Measurements from ENCODE around the gene SOX6.

The SOX6 gene

GRCh38 chr11:16317712-16318111 lies 38.6 kb downstream of the SOX6 start:
- H3K9me3 Mint-ChIP-seq = peaks cover 4% of the 10 kb centered on the region
- no peak for ATAC-seq

GRCh38 chr11:16313846-16314245 lies 42.5 kb downstream of the SOX6 start:
- Mint-ChIP-seq H3K4me3 (no peak overlapping the region), H3K36me3 (ENCODE audit: low read depth) (no peaks in the 10 kb centered on the region), H3K27me3 (no peaks in the 10 kb centered on the region), H3K27ac (no peak overlapping the region), H3K9me3 (no peaks in the 10 kb centered on the region), H3K4me1 (no peaks in the 10 kb centered on the region)
- ATAC-seq (no peak), DNase-seq (no peak)

More at GRCh38 chr11:16317712-16318111, 38.6 kb downstream of the SOX6 start:
- Mint-ChIP-seq H3K36me3 (ENCODE audit: low read depth) (no peaks in the 10 kb centered on the region), H3K27me3 (no peaks in the 10 kb centered on the region), H3K4me1 (no peaks in the 10 kb centered on the region), H3K4me3 (no peak overlapping the region), H3K27ac (no peak overlapping the region)
- no peak for DNase-seq

GRCh38 chr11:16312233-16312765 lies 44.0 kb downstream of the SOX6 start:
- no peak for ATAC-seq
- Mint-ChIP-seq H3K4me3 (no peak overlapping the region), H3K9me3 (no peaks in the 10 kb centered on the region), H3K36me3 (ENCODE audit: low read depth) (no peaks in the 10 kb centered on the region), H3K27me3 (no peaks in the 10 kb centered on the region), H3K27ac (no peak overlapping the region), H3K4me1 (no peaks in the 10 kb centered on the region)
- no peak for DNase-seq

GRCh38 chr11:16311831-16312230 lies 44.5 kb downstream of the SOX6 start:
- H3K4me1 Mint-ChIP-seq = no peaks in the 10 kb centered on the region
- H3K36me3 Mint-ChIP-seq (ENCODE audit: low read depth) = no peaks in the 10 kb centered on the region
- no peaks in the 10 kb centered on the region for H3K27me3 Mint-ChIP-seq
- no peaks in the 10 kb centered on the region for H3K9me3 Mint-ChIP-seq
- ATAC-seq (no peak), DNase-seq (no peak)
- H3K27ac Mint-ChIP-seq = no peak overlapping the region
- no peak overlapping the region for H3K4me3 Mint-ChIP-seq

GRCh38 chr11:16310943-16311342 lies 45.4 kb downstream of the SOX6 start:
- DNase-seq (no peak), ATAC-seq (no peak)
- no peak overlapping the region for H3K4me3 Mint-ChIP-seq
- H3K4me1 Mint-ChIP-seq = no peaks in the 10 kb centered on the region
- H3K27ac Mint-ChIP-seq = no peak overlapping the region
- H3K36me3 Mint-ChIP-seq (ENCODE audit: low read depth) = no peaks in the 10 kb centered on the region
- peaks cover 4% of the 10 kb centered on the region for H3K9me3 Mint-ChIP-seq
- no peaks in the 10 kb centered on the region for H3K27me3 Mint-ChIP-seq

- DNase-seq = no peak
- ATAC-seq = no peak
These were observed 47.1 kb downstream of the SOX6 start for GRCh38 chr11:16309226-16309625.

GRCh38 chr11:16301462-16301861 lies 54.9 kb downstream of the SOX6 start:
- Mint-ChIP-seq H3K27me3 (no peaks in the 10 kb centered on the region), H3K36me3 (ENCODE audit: low read depth) (no peaks in the 10 kb centered on the region), H3K9me3 (peaks cover 10% of the 10 kb centered on the region), H3K4me1 (no peaks in the 10 kb centered on the region), H3K4me3 (no peak overlapping the region), H3K27ac (no peak overlapping the region)
- DNase-seq = no peak
- no peak for ATAC-seq

More at GRCh38 chr11:16309226-16309625, 47.1 kb downstream of the SOX6 start:
- H3K9me3 Mint-ChIP-seq = peaks cover 4% of the 10 kb centered on the region
- no peaks in the 10 kb centered on the region for H3K27me3 Mint-ChIP-seq
- H3K4me1 Mint-ChIP-seq = no peaks in the 10 kb centered on the region
- no peaks in the 10 kb centered on the region for H3K36me3 Mint-ChIP-seq (ENCODE audit: low read depth)
- no peak overlapping the region for H3K27ac Mint-ChIP-seq
- no peak overlapping the region for H3K4me3 Mint-ChIP-seq

GRCh38 chr11:16299884-16300782 lies 56.2 kb downstream of the SOX6 start:
- ATAC-seq (no peak), DNase-seq (no peak)
- no peaks in the 10 kb centered on the region for H3K36me3 Mint-ChIP-seq (ENCODE audit: low read depth)
- no peak overlapping the region for H3K4me3 Mint-ChIP-seq
- H3K9me3 Mint-ChIP-seq = peaks cover 6% of the 10 kb centered on the region
- no peaks in the 10 kb centered on the region for H3K27me3 Mint-ChIP-seq
- H3K27ac Mint-ChIP-seq = no peak overlapping the region
- no peaks in the 10 kb centered on the region for H3K4me1 Mint-ChIP-seq

- Mint-ChIP-seq H3K4me3 (no peak overlapping the region), H3K27me3 (no peaks in the 10 kb centered on the region), H3K4me1 (no peaks in the 10 kb centered on the region), H3K9me3 (peaks cover 6% of the 10 kb centered on the region), H3K27ac (no peak overlapping the region), H3K36me3 (ENCODE audit: low read depth) (no peaks in the 10 kb centered on the region)
- DNase-seq (no peak), ATAC-seq (no peak)
These were observed 57.0 kb downstream of the SOX6 start for GRCh38 chr11:16299390-16299789.

GRCh38 chr11:16297332-16297731 lies 59.0 kb downstream of the SOX6 start:
- DNase-seq (no peak), ATAC-seq (no peak)
- Mint-ChIP-seq H3K4me1 (no peaks in the 10 kb centered on the region), H3K36me3 (ENCODE audit: low read depth) (no peaks in the 10 kb centered on the region), H3K27me3 (no peaks in the 10 kb centered on the region), H3K4me3 (no peak overlapping the region), H3K27ac (no peak overlapping the region), H3K9me3 (peaks cover 6% of the 10 kb centered on the region)

DNA sequence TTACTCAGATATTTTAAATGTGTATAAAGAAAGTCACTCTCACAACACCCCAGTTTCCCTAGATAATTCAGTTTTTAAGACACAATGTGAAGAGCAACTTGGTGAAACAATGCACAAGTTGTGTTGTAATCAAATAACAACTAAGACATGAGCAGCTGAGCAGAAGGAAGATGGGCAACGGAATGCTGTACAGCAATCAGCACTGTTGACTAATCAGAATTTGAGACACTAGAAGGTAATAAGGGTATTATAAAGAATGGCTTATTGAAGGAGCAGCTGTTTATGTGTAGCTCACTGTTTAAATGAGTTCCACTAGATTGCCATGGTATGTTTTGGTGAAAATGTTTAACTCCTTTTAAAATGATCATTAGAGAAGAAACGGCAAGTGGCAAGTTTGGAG lies 60.1 kb downstream of the SOX6 start:
- H3K36me3 Mint-ChIP-seq (ENCODE audit: low read depth) = no peaks in the 10 kb centered on the region
- no peak overlapping the region for H3K4me3 Mint-ChIP-seq
- no peaks in the 10 kb centered on the region for H3K4me1 Mint-ChIP-seq
- H3K9me3 Mint-ChIP-seq = no peaks in the 10 kb centered on the region
- DNase-seq (no peak), ATAC-seq (no peak)
- no peaks in the 10 kb centered on the region for H3K27me3 Mint-ChIP-seq
- no peak overlapping the region for H3K27ac Mint-ChIP-seq

GRCh38 chr11:16295592-16295991 lies 60.8 kb downstream of the SOX6 start:
- Mint-ChIP-seq H3K4me3 (no peak overlapping the region), H3K27me3 (no peaks in the 10 kb centered on the region), H3K9me3 (no peaks in the 10 kb centered on the region), H3K36me3 (ENCODE audit: low read depth) (no peaks in the 10 kb centered on the region), H3K4me1 (no peaks in the 10 kb centered on the region), H3K27ac (no peak overlapping the region)
- no peak for ATAC-seq
- DNase-seq = no peak

DNA sequence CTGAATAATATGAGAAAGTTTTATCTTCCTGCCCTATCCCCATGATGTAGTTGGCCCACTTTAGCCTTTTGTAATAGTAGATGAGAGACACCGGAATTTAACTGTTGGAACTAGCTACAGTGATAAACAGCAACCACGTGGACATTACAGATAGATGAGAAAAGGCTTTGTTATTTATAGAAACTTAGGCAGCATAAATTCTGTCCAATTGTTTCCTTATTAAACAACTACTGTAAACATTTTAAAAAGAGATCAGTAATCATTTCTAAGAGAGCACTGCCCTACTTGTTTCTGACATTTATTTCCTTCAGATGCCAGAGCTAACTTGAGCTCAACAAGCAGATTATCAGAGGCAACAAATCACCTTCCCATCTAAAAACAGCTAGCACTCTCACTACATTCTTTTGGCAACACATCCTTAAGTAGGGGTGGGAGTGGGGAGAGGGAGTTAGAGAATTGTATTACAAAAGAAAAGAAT lies 63.1 kb downstream of the SOX6 start:
- H3K4me3 Mint-ChIP-seq = no peak overlapping the region
- no peak overlapping the region for H3K27ac Mint-ChIP-seq
- no peaks in the 10 kb centered on the region for H3K27me3 Mint-ChIP-seq
- H3K36me3 Mint-ChIP-seq (ENCODE audit: low read depth) = no peaks in the 10 kb centered on the region
- ATAC-seq = no peak
- no peaks in the 10 kb centered on the region for H3K9me3 Mint-ChIP-seq
- DNase-seq = no peak
- H3K4me1 Mint-ChIP-seq = no peaks in the 10 kb centered on the region

DNA sequence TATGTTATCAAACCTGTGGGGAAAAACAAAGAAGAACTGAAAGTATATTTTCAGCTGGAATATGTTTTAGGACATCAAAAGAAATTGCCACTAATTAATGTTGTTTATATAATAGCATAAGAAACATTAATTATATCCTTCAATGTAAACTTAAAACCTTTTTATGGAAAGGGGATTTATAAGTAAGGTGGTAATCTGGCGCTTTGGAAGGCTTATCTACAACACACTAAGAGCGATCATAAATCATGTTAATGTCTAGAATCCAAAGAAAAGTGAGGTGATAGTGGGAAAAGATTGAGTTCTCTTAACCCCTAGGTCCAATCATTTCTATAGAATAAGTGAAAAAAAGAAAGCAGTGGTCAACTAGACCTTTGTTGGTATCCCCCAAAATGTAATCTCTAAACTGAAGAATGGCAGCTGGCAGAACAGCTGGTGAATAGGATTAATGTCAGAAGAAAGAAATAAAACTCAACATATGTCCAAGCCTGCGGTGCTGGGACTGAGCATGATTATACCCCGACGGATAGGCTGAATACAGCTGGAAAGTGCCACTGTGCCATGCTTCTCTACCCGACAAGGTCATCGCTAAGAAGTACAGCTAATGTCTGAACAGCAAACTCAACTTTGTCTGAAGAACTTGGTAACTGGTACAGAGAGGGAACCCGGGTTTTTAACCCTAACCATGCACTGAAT lies 64.0 kb downstream of the SOX6 start:
- ATAC-seq (no peak), DNase-seq (no peak)
- Mint-ChIP-seq H3K9me3 (no peaks in the 10 kb centered on the region), H3K4me1 (no peaks in the 10 kb centered on the region), H3K27ac (no peak overlapping the region), H3K4me3 (no peak overlapping the region), H3K27me3 (no peaks in the 10 kb centered on the region), H3K36me3 (ENCODE audit: low read depth) (no peaks in the 10 kb centered on the region)

DNA sequence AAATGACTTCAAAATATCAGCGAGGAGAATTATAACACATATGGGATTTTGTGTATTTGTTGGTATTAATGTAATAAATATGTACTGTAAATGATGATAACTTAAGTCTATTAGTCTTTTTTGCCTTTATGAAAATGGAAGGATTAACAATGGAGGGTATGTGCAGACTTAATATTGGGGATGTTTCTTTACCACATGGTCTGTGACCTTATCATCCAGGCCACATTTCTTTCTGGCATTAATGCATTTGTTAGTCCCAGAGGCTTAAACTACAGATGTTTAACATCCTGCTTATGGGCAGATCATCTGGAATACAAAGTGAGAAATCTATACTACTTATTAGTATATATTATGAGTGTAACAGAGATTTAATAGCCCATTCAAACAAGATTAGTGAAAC lies 64.6 kb downstream of the SOX6 start:
- Mint-ChIP-seq H3K9me3 (no peaks in the 10 kb centered on the region), H3K36me3 (ENCODE audit: low read depth) (no peaks in the 10 kb centered on the region), H3K27me3 (no peaks in the 10 kb centered on the region), H3K4me3 (no peak overlapping the region), H3K27ac (no peak overlapping the region), H3K4me1 (no peaks in the 10 kb centered on the region)
- no peak for DNase-seq
- no peak for ATAC-seq

All from activated naive CD8-positive, alpha-beta T cell treated with anti-CD3 and anti-CD28 coated beads, Interleukin-2, amount 50 U/mL, for 24 hours (primary cell).